Measurements from ENCODE around the gene EPHA6.

EPHA6 gene

DNA sequence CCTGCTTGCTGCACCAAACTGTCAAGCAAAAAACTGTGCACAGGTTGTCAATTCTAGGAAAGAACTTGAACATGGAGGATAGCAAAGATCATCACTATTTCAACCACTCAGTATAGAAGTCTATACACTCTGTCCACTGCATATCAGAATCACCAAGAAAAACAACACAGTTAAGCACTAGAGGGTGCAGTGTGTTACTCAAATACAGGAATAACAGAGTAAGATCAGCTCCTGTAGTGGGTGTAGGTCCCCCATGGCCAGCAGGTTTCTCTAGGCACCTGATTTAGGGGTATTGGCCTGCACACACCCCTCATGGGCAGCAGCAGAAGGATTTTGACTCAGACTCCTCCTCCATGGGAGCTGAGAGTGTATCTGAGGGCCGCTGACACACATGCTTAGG, 464.1 kb downstream of the EPHA6 start:
- no peak for DNase-seq (ENCODE audit: low spot score)

DNA sequence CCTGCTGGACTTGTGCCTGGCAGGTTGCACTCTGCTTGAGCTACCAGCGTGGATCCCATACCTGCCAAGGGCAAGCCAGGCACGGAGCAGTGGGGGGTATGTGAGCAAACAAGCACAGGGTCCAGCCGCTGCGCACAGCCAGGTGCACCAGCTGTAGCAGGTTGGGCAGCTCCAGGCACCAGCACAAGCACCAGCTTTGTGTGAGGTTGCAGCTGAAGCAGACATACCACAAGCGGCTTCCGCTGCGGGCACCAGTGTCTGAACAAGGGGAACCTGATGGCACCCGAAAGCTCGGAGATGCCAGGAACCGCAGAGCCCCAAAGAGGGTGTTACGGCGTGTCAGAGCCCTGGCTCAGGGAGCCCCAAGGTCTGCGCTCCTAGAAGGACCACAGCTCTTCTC, 477.5 kb downstream of the EPHA6 start:
- no peak for DNase-seq (ENCODE audit: low spot score)

DNA sequence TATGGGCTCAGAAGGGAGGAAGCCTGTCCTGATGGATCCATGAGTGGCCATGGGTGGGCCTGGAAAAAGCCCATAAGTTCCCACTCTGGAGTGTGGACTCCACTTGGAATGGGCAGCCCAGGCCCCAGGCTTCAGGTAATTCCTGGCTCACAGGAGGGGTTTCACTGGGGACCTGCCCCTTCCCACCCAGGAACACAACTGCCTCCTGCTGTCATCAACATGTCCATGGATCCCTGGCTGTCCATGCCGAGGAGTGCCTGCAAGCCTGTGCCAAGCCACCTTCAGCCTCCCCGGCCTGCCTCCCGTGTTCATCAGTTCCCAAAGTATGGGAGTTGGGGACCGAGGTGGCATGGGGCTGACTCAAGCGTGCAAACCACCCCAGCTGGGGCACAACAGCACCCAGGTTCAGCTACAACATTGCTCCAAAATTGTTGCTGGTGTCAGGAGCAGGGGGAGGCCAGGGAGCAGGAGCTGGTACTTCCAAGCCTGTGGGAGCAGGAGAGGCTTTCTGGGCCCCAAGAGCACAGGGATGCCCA, 479.3 kb downstream of the EPHA6 start:
- no peak for DNase-seq (ENCODE audit: low spot score)

DNA sequence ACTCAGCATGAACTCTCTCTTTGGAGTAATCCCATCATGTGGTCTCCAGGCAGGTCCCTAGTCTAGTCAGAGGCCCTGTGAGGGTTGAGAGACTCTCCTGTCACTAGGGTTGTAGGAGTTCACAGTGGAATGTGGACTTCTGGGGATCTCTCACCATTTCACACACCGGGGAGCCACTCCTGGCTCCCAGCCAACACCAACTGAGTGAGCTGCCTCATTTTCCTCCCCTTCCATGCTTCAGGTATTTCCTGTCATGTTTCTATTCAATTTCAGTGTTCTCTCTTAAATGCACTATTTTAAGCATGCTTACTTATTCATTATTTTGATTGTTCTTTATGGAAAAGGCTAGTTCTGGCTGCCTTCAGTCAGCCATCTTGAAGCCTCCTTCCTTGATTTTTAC, 482.6 kb downstream of the EPHA6 start:
- no peak for DNase-seq (ENCODE audit: low spot score)

DNA sequence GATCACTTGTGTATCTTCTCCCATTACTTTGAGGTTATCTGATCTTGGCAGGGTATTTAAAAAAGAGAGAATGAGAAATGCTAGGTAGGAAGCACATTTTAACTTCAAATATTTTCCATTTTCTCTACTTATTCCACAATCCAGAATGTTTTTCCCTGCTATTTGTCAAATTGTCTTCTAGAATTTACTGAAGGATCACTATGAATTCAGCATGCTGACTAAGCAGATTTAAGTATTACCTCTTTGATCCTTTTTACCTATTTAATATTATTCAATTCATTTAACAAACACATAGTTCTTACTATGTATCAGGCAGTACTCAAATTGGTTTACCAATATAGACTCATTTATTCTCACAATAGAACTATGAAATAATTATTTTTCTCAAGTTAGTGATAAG, 486.7 kb downstream of the EPHA6 start:
- no peak for DNase-seq (ENCODE audit: low spot score)

DNA sequence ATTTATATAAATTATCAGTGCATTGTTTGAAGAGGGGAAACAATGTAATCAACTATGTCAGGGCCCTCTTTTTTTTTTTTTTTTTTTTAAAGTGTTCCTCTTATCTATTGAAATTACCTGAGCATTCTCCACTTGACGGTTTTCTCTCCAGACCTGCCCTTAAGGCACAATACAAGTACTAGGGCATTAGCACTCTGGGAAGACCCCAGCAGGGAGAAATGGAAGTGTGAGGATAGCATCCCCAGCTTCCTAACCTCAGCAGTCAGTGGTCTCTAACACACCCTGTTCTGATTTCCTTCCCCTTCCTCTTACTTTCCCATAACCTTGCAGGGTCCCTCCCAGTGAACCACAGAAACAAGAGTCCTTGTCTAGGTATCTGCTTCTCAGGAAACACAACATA, 491.8 kb downstream of the EPHA6 start:
- no peak for DNase-seq (ENCODE audit: low spot score)

DNA sequence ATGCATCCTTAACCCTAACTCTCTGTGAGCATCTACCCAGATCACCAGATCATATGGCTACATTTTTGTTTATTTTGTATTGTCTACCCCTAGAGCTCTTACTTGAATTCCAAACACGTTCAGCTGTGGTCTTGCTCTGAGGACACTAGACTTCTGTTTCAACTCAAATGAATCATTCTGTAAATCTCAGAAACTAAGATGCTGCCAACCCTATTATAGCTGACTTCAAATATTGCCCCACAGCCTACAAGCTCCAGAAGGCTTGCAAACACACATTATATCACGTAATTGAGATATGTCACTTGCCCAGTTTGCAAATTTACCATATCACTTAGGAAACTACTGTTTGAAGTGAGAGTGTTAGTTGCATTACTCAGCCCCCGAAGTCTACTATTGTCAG, 524.0 kb downstream of the EPHA6 start:
- no peak for DNase-seq (ENCODE audit: low spot score)

DNA sequence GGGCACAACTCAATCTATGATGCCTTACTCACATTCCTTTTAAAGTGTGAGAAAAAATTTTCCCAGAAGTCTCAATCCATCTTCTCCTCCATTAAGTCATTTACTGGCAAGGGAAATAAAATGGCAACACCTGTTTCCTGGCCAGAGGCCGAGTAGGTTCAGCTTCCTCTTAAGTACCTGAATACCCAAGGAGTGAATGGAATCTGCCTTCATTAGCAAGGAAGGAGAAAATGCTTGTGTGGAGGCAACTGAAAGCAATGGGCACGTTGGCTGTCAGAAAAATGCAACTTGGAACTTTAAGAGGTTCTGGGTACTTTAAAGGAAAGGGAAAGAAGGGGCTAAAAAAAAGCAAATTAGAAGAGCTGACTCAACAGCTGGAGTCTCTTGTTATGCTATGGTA, 526.5 kb downstream of the EPHA6 start:
- no peak for DNase-seq (ENCODE audit: low spot score)

DNA sequence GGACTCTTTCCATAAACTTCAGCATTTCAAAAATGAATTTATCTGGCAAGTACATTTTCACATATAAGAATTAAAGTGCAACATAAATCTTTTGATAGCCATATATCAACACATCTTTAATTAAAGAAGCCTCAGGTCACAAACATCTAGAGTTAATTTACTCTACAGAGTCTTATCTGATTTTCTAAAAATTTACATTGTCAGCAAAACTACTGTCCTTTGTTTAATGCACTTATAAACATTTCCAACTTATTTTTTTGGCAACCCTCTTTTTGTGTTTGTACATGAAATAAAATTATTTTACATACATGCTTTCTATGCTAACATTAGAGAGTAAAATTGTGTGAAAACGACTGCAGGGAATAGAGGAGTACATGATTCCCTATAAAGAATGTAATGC, 533.4 kb downstream of the EPHA6 start:
- DNase-seq (ENCODE audit: low spot score) = no peak

DNA sequence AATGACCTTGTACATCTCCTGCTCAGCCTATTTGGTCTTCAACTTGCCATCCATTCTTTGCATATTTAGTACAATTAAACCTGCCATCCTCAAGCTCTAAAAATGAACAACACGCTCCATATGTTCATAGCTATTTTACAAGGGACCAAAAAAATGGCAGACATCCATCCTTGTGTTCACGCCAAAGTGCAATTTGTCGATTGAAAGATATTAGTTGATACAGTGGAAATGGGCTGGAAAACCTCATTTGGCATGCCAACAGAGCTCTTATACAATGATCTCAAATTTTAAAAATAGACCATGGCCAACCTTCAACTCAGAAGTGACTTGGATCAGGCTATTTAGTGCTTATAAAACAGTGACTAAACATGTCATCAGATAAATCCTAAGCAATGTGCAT, 536.6 kb downstream of the EPHA6 start:
- no peak for DNase-seq (ENCODE audit: low spot score)

DNA sequence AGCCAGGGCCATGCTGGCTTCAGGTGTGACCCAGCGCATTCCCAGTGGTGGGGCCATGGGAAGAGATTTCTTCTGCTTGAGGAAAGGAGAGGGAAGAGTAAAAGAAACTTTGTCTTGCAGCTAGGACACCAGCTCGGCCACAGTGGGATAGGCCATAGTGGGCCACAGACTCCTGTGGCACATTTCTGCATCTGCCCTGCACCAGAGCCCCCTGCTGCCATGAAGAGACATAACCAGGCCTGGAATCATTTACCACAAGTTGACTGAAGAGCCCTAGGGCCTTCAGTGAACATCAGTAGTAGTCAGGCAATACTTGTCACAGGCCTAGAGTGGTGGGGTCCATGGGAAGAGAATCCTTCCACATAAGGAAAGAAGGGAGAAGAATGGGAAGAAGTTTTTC, 538.8 kb downstream of the EPHA6 start:
- no peak for DNase-seq (ENCODE audit: low spot score)

DNA sequence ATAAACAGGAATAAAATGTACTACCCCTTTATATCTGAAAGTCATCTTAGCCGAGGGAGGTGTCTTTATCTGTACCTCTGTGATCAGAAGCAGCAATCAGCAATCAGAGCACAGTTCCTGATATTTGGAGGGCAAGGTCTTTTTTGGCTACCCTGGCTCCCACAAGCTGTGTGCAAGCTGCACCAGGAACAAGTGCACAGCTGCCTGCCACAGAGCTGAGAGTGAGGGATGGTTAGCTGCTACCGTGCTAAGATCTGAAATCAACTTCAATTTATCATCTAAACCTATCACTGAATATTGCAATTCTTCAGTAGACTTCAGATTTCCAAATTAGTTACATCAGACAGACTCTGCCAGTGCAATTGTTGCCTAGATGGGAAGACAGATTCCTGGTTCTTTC, 545.6 kb downstream of the EPHA6 start:
- DNase-seq (ENCODE audit: low spot score) = no peak

DNA sequence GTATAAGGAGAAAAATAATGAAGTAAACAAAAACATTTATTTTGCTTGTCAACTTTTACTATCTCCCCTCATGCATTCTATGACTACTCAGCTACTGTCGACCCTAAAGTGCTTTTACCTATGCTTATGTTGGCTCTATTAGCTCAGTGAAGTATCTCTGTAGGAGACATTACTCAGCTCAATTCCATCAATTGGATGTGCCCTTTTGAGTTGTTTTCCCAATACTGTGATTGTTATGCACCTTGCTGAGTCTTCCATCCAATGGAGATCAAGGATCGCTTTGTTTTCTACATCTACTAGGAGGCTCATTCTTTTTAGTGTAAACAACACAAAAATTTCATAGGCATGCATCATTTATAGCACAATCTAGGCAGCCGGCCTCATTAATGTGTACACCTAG, 546.4 kb downstream of the EPHA6 start:
- DNase-seq (ENCODE audit: low spot score) = no peak

DNA sequence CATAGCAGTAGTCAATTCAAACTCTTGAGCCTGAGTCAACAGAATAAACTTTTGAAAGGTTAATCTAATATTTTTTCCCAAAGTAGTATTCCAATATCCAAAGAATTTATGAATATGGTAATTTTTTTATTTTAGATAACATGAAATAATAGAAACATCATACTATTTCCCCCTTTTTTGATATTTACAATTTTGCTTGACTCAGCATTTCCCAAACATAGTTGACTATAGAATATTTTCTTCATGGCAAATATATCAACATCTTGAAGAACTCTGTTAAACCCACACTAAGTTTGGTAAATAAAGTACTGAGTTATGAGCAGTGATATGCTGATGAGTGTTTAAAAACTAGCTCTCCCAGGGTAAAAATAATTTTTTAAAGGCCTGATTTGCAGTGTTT, 570.2 kb downstream of the EPHA6 start:
- DNase-seq (ENCODE audit: low spot score) = no peak

DNA sequence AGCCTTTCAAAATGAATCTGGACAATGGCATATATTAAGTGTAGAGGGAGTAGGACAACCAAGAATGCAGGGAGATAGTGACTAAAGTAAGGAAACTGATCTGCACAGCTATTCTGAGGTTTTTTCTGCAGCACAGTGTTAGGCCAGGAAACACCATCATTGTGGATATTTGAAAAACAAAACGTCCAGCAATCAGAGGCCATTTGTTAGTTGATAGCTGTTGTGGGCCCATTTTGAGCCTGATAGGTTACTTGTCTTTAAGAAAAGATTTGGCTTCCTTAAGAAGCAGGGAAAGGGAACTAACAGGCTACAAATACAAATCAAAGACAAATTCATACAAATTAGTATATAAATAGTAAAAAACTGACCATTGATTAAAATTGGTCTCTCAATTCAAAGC, 574.4 kb downstream of the EPHA6 start:
- DNase-seq (ENCODE audit: low spot score) = no peak

DNA sequence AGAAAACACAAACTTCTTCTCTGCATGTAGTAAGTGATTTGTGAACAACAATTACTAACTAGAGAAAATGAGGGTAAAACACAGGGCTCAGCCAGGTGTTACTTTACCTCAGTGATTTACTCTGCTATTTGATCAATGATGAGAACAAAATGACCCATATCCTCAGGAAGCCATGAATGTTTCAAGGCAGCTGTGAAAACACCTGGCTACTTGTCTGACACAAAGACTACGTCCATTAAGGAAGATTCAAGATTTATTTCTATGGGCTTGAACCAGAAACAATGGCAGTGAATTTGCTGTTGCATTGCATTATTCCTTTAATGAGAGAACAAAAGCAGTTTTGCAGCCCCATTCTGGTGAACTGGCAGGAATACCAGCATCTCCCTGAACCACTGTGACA, 575.5 kb downstream of the EPHA6 start:
- DNase-seq (ENCODE audit: low spot score) = no peak

DNA sequence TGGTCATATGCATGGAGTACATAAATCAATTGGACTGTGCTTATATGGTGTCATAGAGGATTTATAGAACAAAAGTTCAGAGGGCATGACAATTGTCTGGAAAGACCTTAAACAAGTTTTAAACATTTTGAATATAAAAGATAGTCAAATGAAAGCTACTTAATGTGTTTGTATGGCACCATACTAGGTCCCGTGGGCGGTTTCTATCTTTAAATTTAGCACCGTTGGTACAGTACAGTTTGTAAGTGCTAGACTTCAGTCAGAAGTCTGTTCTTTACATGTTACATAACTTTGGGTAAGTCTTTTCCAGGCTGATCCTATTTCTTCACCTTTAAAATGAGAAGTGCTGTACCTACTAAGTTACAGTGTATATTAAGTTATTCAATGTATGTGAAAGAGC, 576.8 kb downstream of the EPHA6 start:
- no peak for DNase-seq (ENCODE audit: low spot score)

DNA sequence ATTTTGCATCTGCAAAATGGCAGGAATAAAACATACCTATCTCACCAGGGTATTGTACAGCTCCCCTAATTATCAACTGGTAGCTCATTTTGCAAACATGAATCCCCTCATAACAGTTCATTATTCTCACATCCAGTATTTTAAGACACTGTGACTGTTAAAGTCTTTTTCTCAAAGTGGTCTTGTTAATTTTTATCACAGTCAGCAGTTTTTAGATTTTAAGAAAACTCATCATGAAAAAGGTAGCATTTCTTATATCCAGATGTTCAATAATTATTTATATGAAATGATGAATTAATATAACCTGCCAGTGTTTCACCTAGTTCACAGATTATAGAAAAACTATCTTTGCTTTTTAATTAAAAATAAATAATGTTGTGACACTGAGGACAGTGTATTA, 595.2 kb downstream of the EPHA6 start:
- DNase-seq (ENCODE audit: low spot score) = no peak

DNA sequence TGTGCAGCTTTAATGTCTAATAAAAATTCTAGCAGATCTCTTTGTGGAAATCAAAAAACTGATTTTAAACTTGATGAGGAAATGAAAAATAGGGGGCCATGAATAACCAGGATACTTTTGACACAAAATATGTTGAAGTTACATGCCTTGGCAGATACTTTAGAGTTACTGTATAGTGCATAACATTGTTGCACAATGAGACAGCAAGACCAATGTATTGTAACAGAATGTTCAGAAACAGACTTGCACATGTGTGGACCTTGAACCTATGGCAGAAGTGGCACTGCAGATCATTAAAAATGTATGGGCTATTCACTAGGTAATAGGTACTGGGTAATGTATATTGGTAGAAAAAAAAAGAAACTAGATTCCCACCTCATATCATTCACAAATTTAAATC, 607.2 kb downstream of the EPHA6 start:
- no peak for DNase-seq (ENCODE audit: low spot score)

DNA sequence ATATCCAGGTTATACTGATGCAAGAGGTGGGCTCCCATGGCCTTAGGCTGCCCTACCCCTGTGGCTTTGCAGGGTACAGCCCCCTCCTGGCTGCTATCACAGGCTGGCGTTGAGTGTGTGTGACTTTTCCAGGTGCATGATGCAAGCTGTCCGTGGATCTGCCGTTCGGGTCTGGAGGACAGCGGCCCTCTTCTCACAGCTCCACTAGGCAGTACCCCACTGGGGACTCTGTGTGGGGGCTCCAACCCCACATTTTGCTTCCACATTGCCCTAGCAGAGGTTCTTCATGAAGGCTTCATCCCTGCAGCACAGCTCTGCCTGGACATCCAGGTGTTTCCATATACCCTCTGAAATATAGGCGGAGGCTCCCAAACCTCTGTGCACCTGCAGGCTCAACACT, 610.6 kb downstream of the EPHA6 start:
- DNase-seq (ENCODE audit: low spot score) = no peak

DNA sequence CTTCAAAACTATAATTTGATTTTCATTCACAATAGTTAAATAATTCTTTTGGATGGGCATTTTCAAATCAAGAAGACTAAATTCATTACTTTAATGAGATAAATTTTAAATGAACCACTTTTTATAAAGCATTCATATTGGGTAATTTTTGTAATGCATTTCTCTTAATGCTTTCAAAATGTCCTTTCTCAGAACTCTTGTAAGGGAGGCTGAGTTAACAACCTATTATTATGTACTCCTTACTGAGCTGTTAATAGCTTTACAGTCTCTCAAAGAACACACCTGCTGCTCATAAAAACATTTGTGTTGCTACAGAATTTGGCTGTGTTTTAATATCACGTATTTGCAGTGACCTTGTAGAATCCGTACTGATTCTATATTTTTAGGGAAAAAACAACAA, 616.2 kb downstream of the EPHA6 start:
- DNase-seq (ENCODE audit: low spot score) = no peak

DNA sequence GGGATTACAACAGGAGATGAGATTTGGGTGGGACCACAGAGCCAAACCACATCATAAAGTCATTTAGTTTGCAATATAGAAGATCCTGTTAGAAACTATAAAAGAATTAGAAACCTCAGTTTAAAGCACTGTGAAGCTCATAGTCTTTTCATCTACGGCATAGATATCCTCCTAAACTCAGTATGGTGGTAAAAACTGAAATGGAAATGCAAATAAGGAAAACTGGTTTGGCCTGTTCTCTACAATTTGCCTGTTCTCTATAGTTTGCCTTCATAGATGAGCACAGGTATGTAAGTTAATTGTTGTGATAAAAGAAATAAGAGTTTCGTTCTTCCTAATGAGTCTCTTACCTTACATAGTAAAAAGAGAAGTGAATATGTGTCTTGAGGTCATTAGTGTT, 618.5 kb downstream of the EPHA6 start:
- DNase-seq (ENCODE audit: low spot score) = no peak

DNA sequence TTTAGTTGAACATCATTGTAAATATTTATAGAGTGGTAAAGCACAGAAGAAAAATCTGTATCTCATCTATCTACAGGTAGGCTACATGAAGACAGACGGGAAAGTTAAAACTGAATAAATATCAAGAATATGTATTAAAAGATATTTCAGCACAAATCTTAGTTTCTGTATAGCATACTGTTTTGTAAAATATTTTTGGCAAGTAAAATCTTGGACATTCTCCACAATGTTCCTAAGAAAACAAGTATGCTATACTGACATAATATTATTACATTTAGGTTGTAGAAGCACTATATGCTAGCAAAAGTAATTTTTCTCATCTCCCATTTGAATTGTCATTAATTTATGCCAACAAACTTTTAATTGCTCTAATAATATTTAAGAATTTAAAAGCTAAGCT, 623.7 kb downstream of the EPHA6 start:
- no peak for DNase-seq (ENCODE audit: low spot score)

DNA sequence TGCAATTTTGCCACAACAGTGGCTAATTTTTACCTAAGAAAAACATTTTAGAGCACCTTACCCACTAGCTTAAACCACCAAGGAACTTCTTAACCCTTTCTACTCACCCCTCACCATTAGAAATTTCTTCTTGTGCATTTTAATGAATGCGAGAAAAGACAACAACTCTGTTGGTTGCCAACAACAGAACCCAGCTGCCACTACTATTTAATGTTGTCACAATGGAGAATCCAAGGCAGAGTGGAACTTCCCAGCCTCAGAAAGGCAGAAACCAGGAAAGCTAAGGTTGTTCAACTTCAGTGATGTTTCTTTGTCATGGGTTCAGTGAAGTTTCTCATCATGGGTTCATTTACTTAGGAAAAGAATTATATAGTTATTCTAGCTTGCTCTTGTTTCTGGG, 625.0 kb downstream of the EPHA6 start:
- DNase-seq (ENCODE audit: low spot score) = no peak

DNA sequence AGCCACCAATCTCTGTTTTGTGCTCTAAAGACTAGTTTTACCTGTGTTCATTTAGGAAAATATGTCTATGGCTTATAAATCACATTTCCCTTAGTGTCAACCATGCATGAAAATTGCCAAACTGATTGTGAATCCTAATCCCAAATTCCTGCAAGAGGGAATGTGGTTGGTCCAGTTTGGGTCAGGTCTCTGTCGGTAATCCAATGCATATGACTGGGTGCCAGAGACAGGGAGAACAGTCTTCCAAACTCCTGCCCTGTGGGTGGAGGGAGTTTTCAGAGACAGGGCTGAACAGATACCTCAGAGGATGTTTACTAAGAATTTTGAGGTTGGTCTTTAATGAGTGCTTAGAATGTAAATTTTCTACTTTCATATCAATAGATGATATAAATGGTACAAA, 649.6 kb downstream of the EPHA6 start:
- DNase-seq (ENCODE audit: low spot score) = no peak

Measured in LoVo (cell line).